HEK293 (cell line): ENCODE data around the gene ABLIM2.

ENCODE experiments used
- CTCF ChIA-PET: fragments of 350-600 bp; formaldehyde crosslinking; extraction: SDS; loops from one replicate; lab custom pipeline; 2021; ENCODE audit warnings: antibody characterized with exemption; lab: Yijun Ruan, JAX
- POLR2A ChIA-PET: fragments of 300-600 bp; formaldehyde crosslinking; extraction: SDS; loops from one replicate; lab custom pipeline; 2020; ENCODE audit warnings: antibody characterized with exemption, inconsistent platforms; lab: Yijun Ruan, JAX
- H3K27ac ChIP-seq: fragments of 200-500 bp; sonication (Bioruptor generic); 2 replicates; pipeline ENCODE4 v1.5.1; 2014; ENCODE audit warnings: low read depth, low read length, control low read depth, inconsistent platforms; ENCODE audit errors: extremely low read depth
- H3K36me3 ChIP-seq, 2 experiments: fragments of 200-500 bp in 1 of 2; sonication (Bioruptor generic) in 1 of 2; 1 replicate in 1 of 2; 2 replicates in 1 of 2; pipeline ENCODE4 v1.5.1; 2014 to 2017; ENCODE audit warnings: inconsistent platforms in 2 of 2, low read length in 2 of 2; ENCODE audit not compliant: control insufficient read depth in 2 of 2, insufficient read depth in 1 of 2
- H3K4me1 ChIP-seq: fragments of 200-500 bp; sonication (Bioruptor generic); 2 replicates; pipeline ENCODE4 v1.5.1; 2014; ENCODE audit warnings: mild to moderate bottlenecking, low read length, inconsistent platforms; ENCODE audit not compliant: control insufficient read depth, insufficient read depth
- H3K4me3 ChIP-seq: 2 replicates; pipeline ENCODE4 v1.5.1; 2011; ENCODE audit warnings: low read depth, mild to moderate bottlenecking, control low read depth, low read length, moderate library complexity
- H3K9me3 ChIP-seq: fragments of 200-500 bp; sonication (Bioruptor generic); 2 replicates; pipeline ENCODE4 v1.5.1; 2014; ENCODE audit warnings: low read depth, low read length, inconsistent platforms; ENCODE audit not compliant: control insufficient read depth, insufficient read depth
- GLI2 ChIP-seq: fragments of 450-650 bp; formaldehyde crosslinking; IDR thresholded peaks from 2 replicates; pipeline ENCODE4; 2017; ENCODE audit warnings: missing biosample characterization, missing genetic modification characterization, low read depth, borderline replicate concordance
- KLF10 ChIP-seq: fragments of 450-650 bp; IDR thresholded peaks from 2 replicates; pipeline ENCODE4 v1.5.1; 2018; ENCODE audit warnings: missing biosample characterization, mild to moderate bottlenecking, missing genetic modification characterization
- KLF17 ChIP-seq: fragments of 450-650 bp; formaldehyde crosslinking; IDR thresholded peaks from 2 replicates; pipeline ENCODE4 v1.5.1; 2016; ENCODE audit warnings: missing biosample characterization, missing genetic modification characterization
- KLF8 ChIP-seq: fragments of 450-650 bp; formaldehyde crosslinking; IDR thresholded peaks from 2 replicates; pipeline ENCODE4 v1.5.1; 2016; ENCODE audit warnings: missing biosample characterization, missing genetic modification characterization
- PRDM1 ChIP-seq: fragments of 450-650 bp; formaldehyde crosslinking; IDR thresholded peaks from 2 replicates; pipeline ENCODE4; 2016; ENCODE audit warnings: missing biosample characterization, missing genetic modification characterization
- SCRT2 ChIP-seq: fragments of 450-650 bp; formaldehyde crosslinking; IDR thresholded peaks from 2 replicates; pipeline ENCODE4 v1.5.1; 2016; ENCODE audit warnings: missing biosample characterization, missing genetic modification characterization
- SETDB1 ChIP-seq: IDR thresholded peaks from one replicate; pipeline ENCODE4 v1.6.1; 2017; ENCODE audit warnings: mild to moderate bottlenecking, low read length, moderate library complexity, mixed read lengths; ENCODE audit not compliant: insufficient read length
- YY1 ChIP-seq: fragments of 450-650 bp; formaldehyde crosslinking; IDR thresholded peaks from 2 replicates; pipeline ENCODE4 v1.5.1; 2018; ENCODE audit warnings: missing biosample characterization, missing genetic modification characterization
- ZNF112 ChIP-seq: fragments of 450-650 bp; formaldehyde crosslinking; IDR thresholded peaks from 2 replicates; pipeline ENCODE4 v1.5.0; 2017; ENCODE audit warnings: missing biosample characterization, missing genetic modification characterization
- ZNF133 ChIP-seq: fragments of 450-650 bp; formaldehyde crosslinking; IDR thresholded peaks from 2 replicates; pipeline ENCODE4 v1.5.1; 2016; ENCODE audit warnings: missing biosample characterization, missing genetic modification characterization
- ZNF148 ChIP-seq: fragments of 450-650 bp; formaldehyde crosslinking; IDR thresholded peaks from 2 replicates; pipeline ENCODE4 v1.5.0; 2017; ENCODE audit warnings: missing biosample characterization, missing genetic modification characterization, borderline replicate concordance
- ZNF223 ChIP-seq: fragments of 450-650 bp; formaldehyde crosslinking; IDR thresholded peaks from 2 replicates; pipeline ENCODE4 v1.5.1; 2016; ENCODE audit warnings: missing biosample characterization, missing genetic modification characterization
- ZNF398 ChIP-seq: fragments of 450-650 bp; formaldehyde crosslinking; IDR thresholded peaks from 2 replicates; pipeline ENCODE4 v1.5.1; 2017; ENCODE audit warnings: missing biosample characterization, missing genetic modification characterization
- ZNF423 ChIP-seq: fragments of 450-650 bp; formaldehyde crosslinking; IDR thresholded peaks from 2 replicates; pipeline ENCODE4 v1.5.1; 2016; ENCODE audit warnings: missing biosample characterization, missing genetic modification characterization
- ZNF549 ChIP-seq: fragments of 450-650 bp; IDR thresholded peaks from 2 replicates; pipeline ENCODE4 v1.5.1; 2018; ENCODE audit warnings: missing biosample characterization, missing genetic modification characterization, mild to moderate bottlenecking, inconsistent platforms, moderate library complexity
- ZNF560 ChIP-seq: fragments of 450-650 bp; formaldehyde crosslinking; IDR thresholded peaks from 2 replicates; pipeline ENCODE4 v1.5.1; 2017; ENCODE audit warnings: missing biosample characterization, missing genetic modification characterization, borderline replicate concordance
- ZNF670 ChIP-seq: fragments of 450-650 bp; formaldehyde crosslinking; IDR thresholded peaks from 2 replicates; pipeline ENCODE4 v1.5.1; 2016; ENCODE audit warnings: missing biosample characterization, missing genetic modification characterization, low read depth
- ZNF768 ChIP-seq: fragments of 450-650 bp; formaldehyde crosslinking; IDR thresholded peaks from 2 replicates; pipeline ENCODE4 v1.5.1; 2018; ENCODE audit warnings: missing biosample characterization, mild to moderate bottlenecking, missing genetic modification characterization
- ZNF791 ChIP-seq: fragments of 450-650 bp; formaldehyde crosslinking; IDR thresholded peaks from 2 replicates; pipeline ENCODE4 v1.5.1; 2016; ENCODE audit warnings: missing biosample characterization, missing genetic modification characterization
- TF ChIP-seq, protein P1 (sequence below): fragments of 450-650 bp; formaldehyde crosslinking; IDR thresholded peaks from 2 replicates; pipeline ENCODE4 v1.5.1; 2016; ENCODE audit warnings: missing biosample characterization, missing genetic modification characterization

ABLIM2 gene

DNA sequence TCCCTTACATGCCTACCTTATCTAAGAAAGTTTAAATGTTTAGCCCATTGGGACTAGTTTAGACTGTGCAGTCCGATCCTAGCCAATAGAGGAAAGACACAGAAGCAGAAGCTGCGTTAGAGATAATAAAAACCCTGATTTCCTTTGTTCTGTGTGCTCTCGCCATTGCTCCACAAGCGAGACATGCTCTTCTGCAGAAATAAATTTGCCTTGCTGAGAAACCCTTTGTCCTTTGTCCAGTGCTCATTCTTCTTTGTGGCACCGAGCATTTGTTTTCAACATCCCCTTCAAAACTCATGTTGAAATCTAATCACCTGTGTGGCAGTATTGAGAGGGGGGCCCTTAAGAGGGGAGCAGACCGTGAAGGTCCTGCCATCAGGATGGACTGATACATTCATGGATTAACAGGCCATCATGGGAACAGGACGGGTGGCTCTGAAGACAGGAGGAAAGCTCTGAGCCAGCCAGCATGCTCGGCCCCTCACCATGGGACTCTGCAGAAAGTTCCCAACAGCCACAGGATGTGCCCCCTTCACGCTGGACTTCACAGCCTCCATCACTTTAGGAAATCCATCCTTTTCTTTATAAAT lies 94.5 kb downstream of the ABLIM2 start (continued):
- TF ChIP-seq, protein P1, sequence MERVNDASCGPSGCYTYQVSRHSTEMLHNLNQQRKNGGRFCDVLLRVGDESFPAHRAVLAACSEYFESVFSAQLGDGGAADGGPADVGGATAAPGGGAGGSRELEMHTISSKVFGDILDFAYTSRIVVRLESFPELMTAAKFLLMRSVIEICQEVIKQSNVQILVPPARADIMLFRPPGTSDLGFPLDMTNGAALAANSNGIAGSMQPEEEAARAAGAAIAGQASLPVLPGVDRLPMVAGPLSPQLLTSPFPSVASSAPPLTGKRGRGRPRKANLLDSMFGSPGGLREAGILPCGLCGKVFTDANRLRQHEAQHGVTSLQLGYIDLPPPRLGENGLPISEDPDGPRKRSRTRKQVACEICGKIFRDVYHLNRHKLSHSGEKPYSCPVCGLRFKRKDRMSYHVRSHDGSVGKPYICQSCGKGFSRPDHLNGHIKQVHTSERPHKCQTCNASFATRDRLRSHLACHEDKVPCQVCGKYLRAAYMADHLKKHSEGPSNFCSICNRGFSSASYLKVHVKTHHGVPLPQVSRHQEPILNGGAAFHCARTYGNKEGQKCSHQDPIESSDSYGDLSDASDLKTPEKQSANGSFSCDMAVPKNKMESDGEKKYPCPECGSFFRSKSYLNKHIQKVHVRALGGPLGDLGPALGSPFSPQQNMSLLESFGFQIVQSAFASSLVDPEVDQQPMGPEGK (tag by site-specific recombination) = no peak
- peak; percentile 99 for TF ChIP-seq SETDB1

DNA sequence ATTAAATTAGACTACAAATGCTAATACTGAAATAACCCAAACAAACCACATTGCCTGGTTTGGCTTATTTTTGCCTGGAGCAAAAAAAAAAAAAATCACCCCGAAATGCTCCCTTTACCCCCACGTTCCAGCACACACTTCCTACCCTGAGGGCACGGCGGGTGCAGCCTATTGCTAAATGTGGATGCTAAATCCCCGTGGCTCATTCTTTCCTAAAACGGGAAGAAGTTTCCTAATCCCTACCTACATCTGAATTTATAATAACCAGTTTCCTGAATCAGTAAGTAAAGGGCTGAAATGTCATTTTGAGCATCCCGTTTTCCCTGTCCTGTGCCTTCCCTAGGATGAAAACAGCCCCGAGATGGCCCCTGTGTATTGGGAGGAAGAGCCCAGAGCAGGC lies 97.0 kb downstream of the ABLIM2 start:
- Histone ChIP-seq H3K27ac (no peak overlapping the region), H3K36me3 (no peaks in the 10 kb centered on the region), H3K4me1 (no peaks in the 10 kb centered on the region)
- TF ChIP-seq ZNF549 (tag by site-specific recombination) = no peak
- TF ChIP-seq, all 188 proteins: peak for 0
- CTCF ChIA-PET = no interaction called here
- POLR2A ChIA-PET = no interaction called here
- no peak overlapping the region for H3K4me3 ChIP-seq
- no peaks in the 10 kb centered on the region for H3K9me3 ChIP-seq

- no peak overlapping the region for H3K27ac ChIP-seq
- H3K4me3 ChIP-seq = no peak overlapping the region
- no peaks in the 10 kb centered on the region for H3K4me1 ChIP-seq
- H3K36me3 ChIP-seq = no peaks in the 10 kb centered on the region
- no peaks in the 10 kb centered on the region for H3K9me3 ChIP-seq
- TF ChIP-seq KLF10 (tag by site-specific recombination) (no peak), GLI2 (tag by site-specific recombination) (no peak), YY1 (no peak), ZNF148 (tag by site-specific recombination) (no peak), KLF17 (no peak), ZNF398 (no peak), ZNF133 (tag by site-specific recombination) (no peak), ZNF423 (no peak), KLF8 (tag by site-specific recombination) (no peak), SCRT2 (tag by site-specific recombination) (no peak)
- POLR2A ChIA-PET = no interaction called here
- CTCF ChIA-PET = no interaction called here
Measured at GRCh38 chr4:8061145-8061544, 97.5 kb downstream of the ABLIM2 start.

GRCh38 chr4:8060632-8061031 lies 98.0 kb downstream of the ABLIM2 start:
- Histone ChIP-seq H3K4me3 (no peak overlapping the region), H3K9me3 (no peaks in the 10 kb centered on the region), H3K4me1 (no peaks in the 10 kb centered on the region), H3K36me3 (no peaks in the 10 kb centered on the region), H3K27ac (no peak overlapping the region)
- no peak for TF ChIP-seq KLF17
- no peak for TF ChIP-seq ZNF768 (tag by site-specific recombination)
- no peak for TF ChIP-seq ZNF112 (tag by site-specific recombination)
- no peak for TF ChIP-seq ZNF223 (tag by site-specific recombination)
- TF ChIP-seq ZNF670 (tag by site-specific recombination) = no peak
- TF ChIP-seq PRDM1 (tag by site-specific recombination) = no peak
- no peak for TF ChIP-seq ZNF791 (tag by site-specific recombination)
- no peak for TF ChIP-seq ZNF560 (tag by site-specific recombination)
- CTCF ChIA-PET = no interaction called here
- POLR2A ChIA-PET = no interaction called here
